Ishikawa (cell line): ENCODE results near the gene MOB2.
A peak's percentile ranks its signal among the peaks of the same experiment; 100 is the strongest.

Experiments used
- CEBPB ChIP-seq: IDR thresholded peaks from 2 replicates; pipeline ENCODE4 v1.6.1; 2012
- CREB1 ChIP-seq: IDR thresholded peaks from 2 replicates; pipeline ENCODE4 v1.6.1; 2012; ENCODE audit warnings: low read depth
- EGR1 ChIP-seq: IDR thresholded peaks from 2 replicates; pipeline ENCODE4 v1.6.1; 2012
- EP300 ChIP-seq: IDR thresholded peaks from 2 replicates; pipeline ENCODE4 v1.6.1; 2012; ENCODE audit warnings: borderline replicate concordance
- FOXM1 ChIP-seq: IDR thresholded peaks from 2 replicates; pipeline ENCODE4 v1.6.1; 2012; ENCODE audit warnings: low read depth, borderline replicate concordance
- MAX ChIP-seq: IDR thresholded peaks from 2 replicates; pipeline ENCODE4 v1.6.1; 2012
- NFIC ChIP-seq: IDR thresholded peaks from 2 replicates; pipeline ENCODE4 v1.6.1; 2012
- RAD21 ChIP-seq: IDR thresholded peaks from 2 replicates; pipeline ENCODE4 v1.6.1; 2012; ENCODE audit warnings: low read depth
- TAF1 ChIP-seq: IDR thresholded peaks from 2 replicates; pipeline ENCODE4 v1.6.1; 2012; ENCODE audit warnings: low read depth, mild to moderate bottlenecking
- TCF12 ChIP-seq: IDR thresholded peaks from 2 replicates; pipeline ENCODE4 v1.6.1; 2012; ENCODE audit warnings: low read depth
- TEAD4 ChIP-seq: IDR thresholded peaks from 2 replicates; pipeline ENCODE4 v1.6.1; 2012
- USF1 ChIP-seq: IDR thresholded peaks from 2 replicates; pipeline ENCODE4 v1.6.1; 2012
- YY1 ChIP-seq: IDR thresholded peaks from 2 replicates; pipeline ENCODE4 v1.6.1; 2012; ENCODE audit warnings: low read depth
- ZBTB7A ChIP-seq: IDR thresholded peaks from 2 replicates; pipeline ENCODE4 v1.6.1; 2012; ENCODE audit warnings: low read depth
- TF ChIP-seq, protein P1 (sequence below): IDR thresholded peaks from 2 replicates; pipeline ENCODE4 v1.6.1; 2012; ENCODE audit warnings: low read depth, mild to moderate bottlenecking

The MOB2 gene

DNA sequence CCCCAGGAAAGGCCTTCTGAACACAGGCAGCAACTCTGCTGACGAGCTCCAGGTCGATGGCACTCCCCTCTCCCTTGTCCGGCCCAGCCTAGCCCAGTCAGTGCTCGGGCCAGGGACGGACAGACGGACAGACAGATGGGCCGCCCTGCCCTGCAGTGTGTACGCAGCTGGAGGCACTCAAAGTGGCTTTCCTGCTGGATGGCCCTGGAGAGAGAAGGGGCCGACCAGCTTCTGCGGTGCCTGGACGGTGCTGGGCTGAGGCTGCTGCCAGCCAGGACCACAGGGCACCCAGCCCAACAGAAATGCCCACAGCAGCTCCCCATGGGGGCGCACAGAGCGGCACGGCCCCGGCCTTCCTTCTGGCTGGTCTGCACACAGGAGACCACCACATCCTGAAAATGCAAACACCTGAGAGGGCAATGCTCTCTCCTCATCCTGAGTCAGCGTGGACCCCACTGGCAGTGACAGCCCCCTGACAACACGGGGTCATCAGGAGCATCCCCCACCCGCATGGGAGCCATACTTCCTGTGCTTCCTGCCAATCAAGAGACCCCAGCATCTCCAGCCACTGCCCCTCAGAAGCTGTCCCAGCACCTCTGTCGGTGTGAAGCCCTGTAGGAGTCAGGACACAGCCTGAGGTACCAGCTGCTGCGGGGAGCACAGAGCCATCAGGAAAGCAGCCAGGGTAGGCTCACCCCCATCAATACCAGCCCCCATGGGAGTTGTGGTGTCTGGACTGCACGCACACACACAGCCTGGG lies 692 bp upstream of the MOB2 start:
- TF ChIP-seq FOXM1: no peak
- TF ChIP-seq, protein P1, sequence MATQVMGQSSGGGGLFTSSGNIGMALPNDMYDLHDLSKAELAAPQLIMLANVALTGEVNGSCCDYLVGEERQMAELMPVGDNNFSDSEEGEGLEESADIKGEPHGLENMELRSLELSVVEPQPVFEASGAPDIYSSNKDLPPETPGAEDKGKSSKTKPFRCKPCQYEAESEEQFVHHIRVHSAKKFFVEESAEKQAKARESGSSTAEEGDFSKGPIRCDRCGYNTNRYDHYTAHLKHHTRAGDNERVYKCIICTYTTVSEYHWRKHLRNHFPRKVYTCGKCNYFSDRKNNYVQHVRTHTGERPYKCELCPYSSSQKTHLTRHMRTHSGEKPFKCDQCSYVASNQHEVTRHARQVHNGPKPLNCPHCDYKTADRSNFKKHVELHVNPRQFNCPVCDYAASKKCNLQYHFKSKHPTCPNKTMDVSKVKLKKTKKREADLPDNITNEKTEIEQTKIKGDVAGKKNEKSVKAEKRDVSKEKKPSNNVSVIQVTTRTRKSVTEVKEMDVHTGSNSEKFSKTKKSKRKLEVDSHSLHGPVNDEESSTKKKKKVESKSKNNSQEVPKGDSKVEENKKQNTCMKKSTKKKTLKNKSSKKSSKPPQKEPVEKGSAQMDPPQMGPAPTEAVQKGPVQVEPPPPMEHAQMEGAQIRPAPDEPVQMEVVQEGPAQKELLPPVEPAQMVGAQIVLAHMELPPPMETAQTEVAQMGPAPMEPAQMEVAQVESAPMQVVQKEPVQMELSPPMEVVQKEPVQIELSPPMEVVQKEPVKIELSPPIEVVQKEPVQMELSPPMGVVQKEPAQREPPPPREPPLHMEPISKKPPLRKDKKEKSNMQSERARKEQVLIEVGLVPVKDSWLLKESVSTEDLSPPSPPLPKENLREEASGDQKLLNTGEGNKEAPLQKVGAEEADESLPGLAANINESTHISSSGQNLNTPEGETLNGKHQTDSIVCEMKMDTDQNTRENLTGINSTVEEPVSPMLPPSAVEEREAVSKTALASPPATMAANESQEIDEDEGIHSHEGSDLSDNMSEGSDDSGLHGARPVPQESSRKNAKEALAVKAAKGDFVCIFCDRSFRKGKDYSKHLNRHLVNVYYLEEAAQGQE: no peak
- TF ChIP-seq MAX: no peak
- TF ChIP-seq TAF1: no peak
- TF ChIP-seq RAD21: no peak
- no peak for TF ChIP-seq YY1
- TF ChIP-seq EP300: no peak
- TF ChIP-seq USF1: no peak
- no peak for TF ChIP-seq NFIC
- TF ChIP-seq ZBTB7A: no peak
- no peak for TF ChIP-seq TCF12
- no peak for TF ChIP-seq CEBPB
- TF ChIP-seq CREB1: no peak
- TF ChIP-seq EGR1: no peak
- TF ChIP-seq TEAD4: no peak

DNA sequence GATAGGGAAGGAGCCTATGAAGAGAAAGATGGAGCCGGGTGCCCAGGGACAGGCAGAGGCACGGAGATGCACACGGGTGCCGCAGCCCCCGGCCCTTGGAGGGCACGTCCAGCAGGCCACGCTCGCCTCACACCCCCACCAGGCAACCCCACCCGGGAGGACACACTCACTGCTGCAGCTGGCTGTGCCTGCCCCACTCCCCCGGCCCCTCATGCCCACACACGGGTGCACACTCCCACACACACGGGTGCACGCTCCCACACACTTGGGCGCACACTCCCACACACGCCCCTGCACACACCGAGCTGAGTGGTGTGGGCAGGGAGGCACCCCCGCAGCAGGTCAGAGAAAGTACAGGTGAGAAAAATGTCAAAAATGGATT lies 1.1 kb downstream of the MOB2 start:
- peak; percentile 65; the same call in 1 of the 2 replicates for TF ChIP-seq EGR1
- no peak for TF ChIP-seq NFIC

GRCh38 chr11:1484695-1485503 lies 1.7 kb downstream of the MOB2 start:
- TF ChIP-seq NFIC (peak; percentile 84), TEAD4 (0 out of 2 replicates have a peak, but pooled peaks have one; percentile 19), TAF1 (no peak), MAX (peak; percentile 88), CREB1 (no peak), EP300 (peak; percentile 60; the same call in 1 of the 2 replicates), YY1 (0 out of 2 replicates have a peak, but pooled peaks have one; percentile 38), TCF12 (peak; percentile 64; the same call in 1 of the 2 replicates), CEBPB (no peak), USF1 (peak; percentile 84), EGR1 (no peak), RAD21 (no peak), FOXM1 (no peak)
- TF ChIP-seq, protein P1: no peak

GRCh38 chr11:1484061-1484671 lies 2.4 kb downstream of the MOB2 start:
- no peak for TF ChIP-seq RAD21
- no peak for TF ChIP-seq YY1
- no peak for TF ChIP-seq TCF12
- TF ChIP-seq EP300: no peak
- no peak for TF ChIP-seq TAF1
- no peak for TF ChIP-seq TEAD4
- no peak for TF ChIP-seq CEBPB
- no peak for TF ChIP-seq CREB1
- TF ChIP-seq FOXM1: no peak
- no peak for TF ChIP-seq EGR1
- TF ChIP-seq MAX: no peak
- no peak for TF ChIP-seq USF1
- TF ChIP-seq ZBTB7A: no peak; the same call in 1 of the 2 replicates
- no peak for TF ChIP-seq NFIC
- TF ChIP-seq, protein P1: no peak
